K562 (cell line): Measurements from ENCODE around the gene SH3TC1. TPM values are rescaled to one million over a fixed set of nuclear protein-coding genes. Genes with fewer than 3 reads are reported as not detected.
A peak's percentile ranks its signal among the peaks of the same experiment; 100 is the strongest.

Experiments
- CEBPB ChIP-seq: fragments of 450-650 bp; IDR thresholded peaks from 2 replicates; pipeline ENCODE4 v1.6.1; 2016; ENCODE audit warnings: missing genetic modification characterization, missing compliant biosample characterization
- ERF ChIP-seq: fragments of 450-650 bp; formaldehyde crosslinking; IDR thresholded peaks from 2 replicates; pipeline ENCODE4 v1.4.0; 2020; ENCODE audit warnings: mild to moderate bottlenecking, mixed read lengths
- EWSR1 ChIP-seq: fragments of 450-650 bp; IDR thresholded peaks from 2 replicates; pipeline ENCODE4 v1.6.1; 2018; ENCODE audit warnings: borderline replicate concordance, mild to moderate bottlenecking, low read depth, moderate library complexity; ENCODE audit not compliant: partially characterized antibody
- HINFP ChIP-seq: fragments of 450-650 bp; conservative IDR thresholded peaks from 2 replicates; pipeline ENCODE4 v1.6.1; 2016; ENCODE audit warnings: missing genetic modification characterization, low read depth, mild to moderate bottlenecking, control low read depth, missing compliant biosample characterization
- MCM2 ChIP-seq: fragments of 450-650 bp; IDR thresholded peaks from 2 replicates; pipeline ENCODE4 v1.6.1; 2017; ENCODE audit warnings: low read depth, mild to moderate bottlenecking
- MECOM ChIP-seq: fragments of 250-450 bp; sonication (Bioruptor Pico); IDR thresholded peaks from 2 replicates; pipeline ENCODE4 v1.8.0; 2022; ENCODE audit warnings: inconsistent platforms
- MIER1 ChIP-seq: fragments of 450-650 bp; IDR thresholded peaks from 2 replicates; pipeline ENCODE4 v1.6.1; 2016; ENCODE audit warnings: antibody characterized with exemption, mild to moderate bottlenecking, low read depth
- MTA1 ChIP-seq: fragments of 450-650 bp; IDR thresholded peaks from 2 replicates; pipeline ENCODE4 v1.6.1; 2017; ENCODE audit warnings: borderline replicate concordance
- PURB ChIP-seq: sonication (generic); formaldehyde crosslinking; IDR thresholded peaks from 2 replicates; pipeline ENCODE4 v1.9.0; 2021; ENCODE audit warnings: low read depth, mild to moderate bottlenecking, missing genetic modification reagents
- RB1 ChIP-seq: fragments of 450-650 bp; IDR thresholded peaks from 2 replicates; pipeline ENCODE4 v1.6.1; 2017; ENCODE audit warnings: low read depth, mild to moderate bottlenecking
- RBM15 ChIP-seq: fragments of 200-400 bp; formaldehyde crosslinking; IDR thresholded peaks from 2 replicates; pipeline ENCODE4 v1.6.1; 2018; ENCODE audit warnings: mild to moderate bottlenecking, low read length, moderate library complexity; ENCODE audit not compliant: insufficient read depth
- RUNX1 ChIP-seq: sonication (generic); IDR thresholded peaks from 2 replicates; pipeline ENCODE4 v1.6.1; 2016; ENCODE audit warnings: antibody characterized with exemption, low read depth
- ZFPM2 ChIP-seq: fragments of 250-450 bp; sonication (Bioruptor Pico); IDR thresholded peaks from 2 replicates; pipeline ENCODE4 v1.5.1; 2022; ENCODE audit warnings: mild to moderate bottlenecking
- ZNF175 ChIP-seq: fragments of 200-800 bp; sonication (Bioruptor generic); IDR thresholded peaks from 2 replicates; pipeline ENCODE4 v1.6.1; 2016; ENCODE audit warnings: low read depth, mild to moderate bottlenecking, missing genetic modification characterization, missing compliant biosample characterization
- ZNF184 ChIP-seq: sonication (generic); formaldehyde crosslinking; IDR thresholded peaks from 2 replicates; pipeline ENCODE4 v1.5.0; 2020; ENCODE audit warnings: missing genetic modification reagents
- ZNF282 ChIP-seq: sonication (generic); formaldehyde crosslinking; IDR thresholded peaks from 2 replicates; pipeline ENCODE4 v1.8.1; 2023; ENCODE audit warnings: missing genetic modification reagents
- ZNF639 ChIP-seq, 2 experiments: fragments of 200-800 bp in 1 of 2; sonication (Bioruptor generic) in 1 of 2; sonication (generic) in 1 of 2; formaldehyde crosslinking in 1 of 2; IDR thresholded peaks in 1 of 2; conservative IDR thresholded peaks in 1 of 2; 2 replicates each; pipeline versions ENCODE4 v1.5.0 to v1.6.1; 2016 to 2020; ENCODE audit warnings: missing compliant biosample characterization in 1 of 2, missing genetic modification characterization in 1 of 2, missing genetic modification reagents in 1 of 2
- ZNF830 ChIP-seq: fragments of 250-450 bp; sonication (Bioruptor Pico); IDR thresholded peaks from 2 replicates; pipeline ENCODE4 v1.5.0; 2021; ENCODE audit warnings: mild to moderate bottlenecking
- polyA plus RNA-seq, 8 experiments: library from polyadenylated mRNA; depleted of rRNA in 4 of 8; stranded (reverse) in 5 of 8; unstranded in 3 of 8; fragments of >200 nt; fragmentation: Nextera tagmentation in 2 of 8; fragmentation: Illumina TruSeq in 1 of 8; extraction: Ambion mirVana in 2 of 8; extraction: Trizol in 1 of 8; gene quantifications; 2 replicates each; pipeline versions ENCODE4 v1.2.1 to v1.2.3, GENCODE V29; 2011 to 2014; ENCODE audit warnings: inconsistent platforms in 1 of 8, missing spikeins in 1 of 8
- total RNA-seq, 7 experiments: library from RNA; depleted of rRNA in 6 of 7; stranded (reverse); fragments of >200 nt in 6 of 7; fragmentation: Illumina TruSeq in 2 of 7; extraction: Trizol in 2 of 7; gene quantifications; 2 replicates each; pipeline versions ENCODE4 v1.2.1 to v1.2.3, GENCODE V29; 2011 to 2021; ENCODE audit warnings: low replicate concordance in 1 of 7
- TF ChIP-seq, protein P1 (sequence below): sonication (generic); formaldehyde crosslinking; IDR thresholded peaks from 2 replicates; pipeline ENCODE4 v1.8.1; 2023; ENCODE audit warnings: mild to moderate bottlenecking, missing genetic modification reagents
- TF ChIP-seq, protein P2 (sequence below), 2 experiments: fragments of 450-650 bp; IDR thresholded peaks; 2 replicates each; pipeline ENCODE4 v1.6.1; 2016
- TF ChIP-seq, protein P3 (sequence below): IDR thresholded peaks from 2 replicates; pipeline ENCODE4 v1.6.1; 2016; ENCODE audit warnings: missing genetic modification characterization, missing compliant biosample characterization

SH3TC1 gene
- total and polyA plus RNA-seq, 9 of the 15 experiments (the other 6 are each of a cell fraction or from before 2014, with no cell fraction given): 0.04 to 2.1 (median 0.48) TPM; not detected in 1

DNA sequence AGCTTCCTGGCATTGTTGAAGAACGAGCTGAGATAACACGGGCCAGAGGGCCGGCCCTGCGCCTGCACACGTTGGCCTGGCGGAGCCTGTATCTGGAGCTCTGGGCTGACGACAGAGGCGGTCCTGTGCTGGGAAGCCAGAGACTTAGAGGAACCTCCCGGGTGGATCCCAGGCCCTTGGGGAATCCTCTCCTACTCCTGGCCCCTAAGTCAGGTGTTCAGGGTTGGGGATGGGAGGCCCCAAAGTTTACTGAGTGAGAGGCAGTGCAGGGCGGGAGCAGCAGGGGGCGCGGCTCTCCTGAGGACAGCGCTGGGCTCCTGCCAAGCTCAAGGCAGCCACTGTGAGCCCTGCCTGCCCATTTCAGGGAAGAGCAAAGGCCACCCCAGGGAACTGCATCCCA is 68.0 kb downstream of the SH3TC1 start (continued):
- TF ChIP-seq MECOM (CRISPR knock-in tag) (no peak), ZNF175 (CRISPR knock-in tag) (no peak), ZNF639 (CRISPR knock-in tag; conservative IDR thresholded peaks at IDR 0.05 in 1 of 2, IDR thresholded peaks at IDR 0.05 in 1 of 2) (no peak), RUNX1 (no peak), RB1 (peak; percentile 40; the same call in 1 of the 2 replicates), ZNF282 (CRISPR knock-in tag) (no peak), RBM15 (no peak), ZFPM2 (CRISPR knock-in tag) (no peak), PURB (CRISPR knock-in tag) (no peak), CEBPB (tag) (no peak), EWSR1 (no peak), MIER1 (no peak), HINFP (no peak), MCM2 (no peak), ZNF830 (no peak), ERF (CRISPR knock-in tag) (no peak), ZNF184 (CRISPR knock-in tag) (no peak), MTA1 (no peak)
- TF ChIP-seq, protein P1, sequence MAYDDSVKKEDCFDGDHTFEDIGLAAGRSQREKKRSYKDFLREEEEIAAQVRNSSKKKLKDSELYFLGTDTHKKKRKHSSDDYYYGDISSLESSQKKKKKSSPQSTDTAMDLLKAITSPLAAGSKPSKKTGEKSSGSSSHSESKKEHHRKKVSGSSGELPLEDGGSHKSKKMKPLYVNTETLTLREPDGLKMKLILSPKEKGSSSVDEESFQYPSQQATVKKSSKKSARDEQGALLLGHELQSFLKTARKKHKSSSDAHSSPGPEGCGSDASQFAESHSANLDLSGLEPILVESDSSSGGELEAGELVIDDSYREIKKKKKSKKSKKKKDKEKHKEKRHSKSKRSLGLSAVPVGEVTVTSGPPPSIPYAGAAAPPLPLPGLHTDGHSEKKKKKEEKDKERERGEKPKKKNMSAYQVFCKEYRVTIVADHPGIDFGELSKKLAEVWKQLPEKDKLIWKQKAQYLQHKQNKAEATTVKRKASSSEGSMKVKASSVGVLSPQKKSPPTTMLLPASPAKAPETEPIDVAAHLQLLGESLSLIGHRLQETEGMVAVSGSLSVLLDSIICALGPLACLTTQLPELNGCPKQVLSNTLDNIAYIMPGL: no peak
- TF ChIP-seq, protein P2, sequence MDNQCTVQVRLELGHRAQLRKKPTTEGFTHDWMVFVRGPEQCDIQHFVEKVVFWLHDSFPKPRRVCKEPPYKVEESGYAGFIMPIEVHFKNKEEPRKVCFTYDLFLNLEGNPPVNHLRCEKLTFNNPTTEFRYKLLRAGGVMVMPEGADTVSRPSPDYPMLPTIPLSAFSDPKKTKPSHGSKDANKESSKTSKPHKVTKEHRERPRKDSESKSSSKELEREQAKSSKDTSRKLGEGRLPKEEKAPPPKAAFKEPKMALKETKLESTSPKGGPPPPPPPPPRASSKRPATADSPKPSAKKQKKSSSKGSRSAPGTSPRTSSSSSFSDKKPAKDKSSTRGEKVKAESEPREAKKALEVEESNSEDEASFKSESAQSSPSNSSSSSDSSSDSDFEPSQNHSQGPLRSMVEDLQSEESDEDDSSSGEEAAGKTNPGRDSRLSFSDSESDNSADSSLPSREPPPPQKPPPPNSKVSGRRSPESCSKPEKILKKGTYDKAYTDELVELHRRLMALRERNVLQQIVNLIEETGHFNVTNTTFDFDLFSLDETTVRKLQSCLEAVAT (IDR thresholded peaks at IDR 0.05): no peak
- TF ChIP-seq, protein P3, sequence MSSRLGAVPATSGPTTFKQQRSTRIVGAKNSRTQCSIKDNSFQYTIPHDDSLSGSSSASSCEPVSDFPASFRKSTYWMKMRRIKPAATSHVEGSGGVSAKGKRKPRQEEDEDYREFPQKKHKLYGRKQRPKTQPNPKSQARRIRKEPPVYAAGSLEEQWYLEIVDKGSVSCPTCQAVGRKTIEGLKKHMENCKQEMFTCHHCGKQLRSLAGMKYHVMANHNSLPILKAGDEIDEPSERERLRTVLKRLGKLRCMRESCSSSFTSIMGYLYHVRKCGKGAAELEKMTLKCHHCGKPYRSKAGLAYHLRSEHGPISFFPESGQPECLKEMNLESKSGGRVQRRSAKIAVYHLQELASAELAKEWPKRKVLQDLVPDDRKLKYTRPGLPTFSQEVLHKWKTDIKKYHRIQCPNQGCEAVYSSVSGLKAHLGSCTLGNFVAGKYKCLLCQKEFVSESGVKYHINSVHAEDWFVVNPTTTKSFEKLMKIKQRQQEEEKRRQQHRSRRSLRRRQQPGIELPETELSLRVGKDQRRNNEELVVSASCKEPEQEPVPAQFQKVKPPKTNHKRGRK (tag): no peak
